Spleen (tissue), 11 donors: ENCODE results near the gene PTGDR2. TPM values are rescaled to one million over a fixed set of nuclear protein-coding genes. Genes with fewer than 3 reads are reported as not detected.

Source experiments
- DNase-seq: peaks from one replicate; pipeline ENCODE4 v3.0.0-alpha.2; 2020
- H3K27ac ChIP-seq, 8 donors: fragments of 200-600 bp; sonication (generic) in 7 of 8; 1 replicate in 4 of 8; 2 replicates in 4 of 8; pipeline versions ENCODE4 v1.5.0 to v1.8.0; 2016 to 2021; ENCODE audit warnings: inconsistent platforms in 4 of 8, mild to moderate bottlenecking in 4 of 8, moderate library complexity in 1 of 8
- H3K27me3 ChIP-seq, 7 donors: fragments of 200-600 bp; sonication (generic) in 6 of 7; replicated peaks in 1 of 7; 1 replicate in 4 of 7; 2 replicates in 3 of 7; pipeline versions ENCODE4 v1.5.0 to v1.8.0; 2016 to 2021; ENCODE audit warnings: inconsistent platforms in 3 of 7, mild to moderate bottlenecking in 1 of 7
- H3K36me3 ChIP-seq, 6 donors: fragments of 200-600 bp; sonication (generic) in 5 of 6; 1 replicate in 4 of 6; 2 replicates in 2 of 6; pipeline versions ENCODE4 v1.5.0 to v1.8.0; 2016 to 2021; ENCODE audit warnings: inconsistent platforms in 2 of 6
- H3K4me1 ChIP-seq, 6 donors: fragments of 200-600 bp; sonication (generic) in 5 of 6; 1 replicate in 3 of 6; 2 replicates in 3 of 6; pipeline versions ENCODE4 v1.5.0 to v1.8.0; 2016 to 2021; ENCODE audit warnings: inconsistent platforms in 3 of 6
- H3K4me3 ChIP-seq, 8 donors: fragments of 200-600 bp; sonication (generic) in 7 of 8; 1 replicate in 4 of 8; 2 replicates in 4 of 8; pipeline versions ENCODE4 v1.5.0 to v1.8.0; 2016 to 2021; ENCODE audit warnings: inconsistent platforms in 4 of 8, mild to moderate bottlenecking in 4 of 8, moderate library complexity in 2 of 8
- H3K9me3 ChIP-seq, 8 donors: fragments of 200-600 bp; sonication (generic) in 7 of 8; 1 replicate in 4 of 8; 2 replicates in 4 of 8; pipeline versions ENCODE4 v1.5.0 to v1.8.0; 2016 to 2021; ENCODE audit warnings: inconsistent platforms in 4 of 8
- CTCF ChIP-seq, 11 experiments: fragments of 200-600 bp in 7 of 11; fragments of 450-650 bp in 4 of 11; sonication (generic) in 4 of 11; IDR thresholded peaks in 8 of 11; conservative IDR thresholded peaks in 3 of 11; 1 replicate in 7 of 11; 2 replicates in 4 of 11; pipeline versions ENCODE4 v1.4.0 to v1.8.0; 2016 to 2021; ENCODE audit warnings: antibody characterized with exemption in 11 of 11, inconsistent platforms in 4 of 11, mild to moderate bottlenecking in 1 of 11
- POLR2A ChIP-seq, 3 donors: fragments of 450-650 bp; IDR thresholded peaks; one replicate each; pipeline ENCODE4 v1.5.1; 2017; ENCODE audit warnings: antibody characterized with exemption in 3 of 3, mild to moderate bottlenecking in 1 of 3
- POLR2AphosphoS5 ChIP-seq, 3 donors: sonication (generic); formaldehyde crosslinking; IDR thresholded peaks; one replicate each; pipeline ENCODE4 v1.5.1; 2017; ENCODE audit warnings: antibody characterized with exemption in 3 of 3
- WGBS, 5 donors: extraction: QIAGEN DNeasy Blood & Tissue Kit in 3 of 5; methylation state at CpG; one replicate each; pipeline versions ENCODE4 v1.1.5 to v1.1.7; 2013 to 2018; 5-methylcytosine and 5-hydroxymethylcytosine counted together
- intact Hi-C: fragments of 100-400 bp; cut with DNase I; formaldehyde crosslinking; loops from one replicate; pipeline ENCODE4 v1.15.0; 2023; ENCODE audit warnings: low total_unique reads
- polyA plus RNA-seq, 3 donors: library from polyadenylated mRNA; stranded (reverse); fragments of 200-250 nt; gene quantifications; one replicate each; pipeline ENCODE4 v1.2.1, GENCODE V29; 2013
- total RNA-seq, 7 donors: library from RNA; depleted of rRNA in 3 of 7; stranded (reverse); fragments of >200 nt in 3 of 7; fragmentation: NEBNext Ultra II Directional in 4 of 7; extraction: Animal tissue kit (Norgen Biotek cat#: 25700) in 4 of 7; gene quantifications; one replicate each; pipeline versions ENCODE4 v1.1.0 to v1.2.1, GENCODE V29; 2016 to 2021
- donor health status: healthy with polysubstance abuse.
- donor health status: DM: no; HTN: no; CAD: no; lungs with moderate emphysema.
- donor health status: DM: no; HTN: no; CAD: no.
- donor health status: Bipolar disorder and iron deficiency.
- donor health status: healthy.
- donor health status: DM: no; HTN: no; CAD: no.
- donor health status: DM: yes; HTN: yes; CAD: no.

PTGDR2 gene
- total and polyA plus RNA-seq, 10 donors: 0.10 to 1.1 (median 0.26) TPM; not detected in 1

- H3K9me3 ChIP-seq: no peaks in the 10 kb centered on the region
- no peaks in the 10 kb centered on the region for H3K27me3 ChIP-seq
- TF ChIP-seq POLR2A (IDR thresholded peaks at IDR 0.05): no peak
- no peak for TF ChIP-seq POLR2AphosphoS5 (IDR thresholded peaks at IDR 0.05)
- no peak for TF ChIP-seq CTCF (IDR thresholded peaks at IDR 0.05 in 8 of 11, conservative IDR thresholded peaks at IDR 0.05 in 3 of 11)
- H3K4me3 ChIP-seq: no peak overlapping the region
- no peak overlapping the region for H3K27ac ChIP-seq
- intact Hi-C loops: no loop called here
- H3K36me3 ChIP-seq: peaks cover 0 to 69% (median 56%) of the 10 kb centered on the region in 6 donors
- WGBS, 5 donors: 91 to 93% (median 91%) methylated on average over 17 of the region's 17 CpGs
- no peak for DNase-seq
- peaks cover 0 to 5% (median 0%) of the 10 kb centered on the region in 6 donors for H3K4me1 ChIP-seq
Measured at GRCh38 chr11:60851327-60852104, 4.2 kb downstream of the PTGDR2 start.

GRCh38 chr11:60849641-60850520 lies 5.9 kb downstream of the PTGDR2 start:
- H3K4me1 ChIP-seq: peaks cover 0 to 17% (median 8%) of the 10 kb centered on the region in 6 donors
- no peak for DNase-seq
- no peak overlapping the region for H3K27ac ChIP-seq
- no peaks in the 10 kb centered on the region for H3K27me3 ChIP-seq
- WGBS, 5 donors: 89 to 98% (median 93%) methylated on average over 20 to 29 of the region's 29 CpGs
- H3K9me3 ChIP-seq: no peaks in the 10 kb centered on the region
- intact Hi-C loops: no loop called here
- no peak overlapping the region for H3K4me3 ChIP-seq
- no peak for TF ChIP-seq CTCF (IDR thresholded peaks at IDR 0.05 in 8 of 11, conservative IDR thresholded peaks at IDR 0.05 in 3 of 11)
- no peak for TF ChIP-seq POLR2A (IDR thresholded peaks at IDR 0.05)
- no peak for TF ChIP-seq POLR2AphosphoS5 (IDR thresholded peaks at IDR 0.05)
- peaks cover 0 to 82% (median 56%) of the 10 kb centered on the region in 6 donors for H3K36me3 ChIP-seq

GRCh38 chr11:60848714-60849151 lies 7.0 kb downstream of the PTGDR2 start:
- Histone ChIP-seq H3K27me3 (no peaks in the 10 kb centered on the region), H3K4me3 (no peak overlapping the region), H3K4me1 (peaks cover 6 to 28% (median 19%) of the 10 kb centered on the region in 6 donors), H3K9me3 (no peaks in the 10 kb centered on the region), H3K27ac (no peak overlapping the region), H3K36me3 (peaks cover 0 to 83% (median 56%) of the 10 kb centered on the region in 6 donors)
- intact Hi-C loops: no loop called here
- DNase-seq: no peak
- 70 to 90% (median 81%) methylated on average over 8 to 10 of the region's 10 CpGs for WGBS, 5 donors
- no peak for TF ChIP-seq POLR2A (IDR thresholded peaks at IDR 0.05)
- no peak for TF ChIP-seq POLR2AphosphoS5 (IDR thresholded peaks at IDR 0.05)
- no peak for TF ChIP-seq CTCF (IDR thresholded peaks at IDR 0.05 in 8 of 11, conservative IDR thresholded peaks at IDR 0.05 in 3 of 11)
